HepG2 (cell line): Measurements from ENCODE around the gene ARMH1. TPM values are rescaled to one million over a fixed set of nuclear protein-coding genes. Genes with fewer than 3 reads are reported as not detected.

Experiments used
- ATF6 ChIP-seq: sonication (generic); formaldehyde crosslinking; conservative IDR thresholded peaks from 2 replicates; pipeline ENCODE4 v1.4.0; 2020; ENCODE audit warnings: missing genetic modification reagents
- ATM ChIP-seq: fragments of 450-650 bp; IDR thresholded peaks from 2 replicates; pipeline ENCODE4 v1.7.1; 2017; ENCODE audit warnings: mild to moderate bottlenecking, borderline replicate concordance
- CC2D1A ChIP-seq: sonication (generic); formaldehyde crosslinking; IDR thresholded peaks from 2 replicates; pipeline ENCODE4 v1.8.1; 2023; ENCODE audit warnings: mild to moderate bottlenecking, missing genetic modification reagents
- FOSL1 ChIP-seq: sonication (generic); formaldehyde crosslinking; IDR thresholded peaks from 2 replicates; pipeline ENCODE4 v1.9.0; 2021; ENCODE audit warnings: missing genetic modification reagents, borderline replicate concordance
- HOMEZ ChIP-seq: IDR thresholded peaks from 2 replicates; pipeline ENCODE4 v1.6.1; 2016; ENCODE audit warnings: low read depth
- ISL2 ChIP-seq: sonication (generic); formaldehyde crosslinking; IDR thresholded peaks from 2 replicates; pipeline ENCODE4 v1.5.0; 2020; ENCODE audit warnings: missing genetic modification reagents
- PHF21A ChIP-seq: sonication (generic); formaldehyde crosslinking; IDR thresholded peaks from 2 replicates; pipeline ENCODE4 v1.5.0; 2020; ENCODE audit warnings: mild to moderate bottlenecking, missing genetic modification reagents
- SETDB1 ChIP-seq: sonication (generic); formaldehyde crosslinking; IDR thresholded peaks from 2 replicates; pipeline ENCODE4 v1.5.1; 2020; ENCODE audit warnings: missing genetic modification reagents, mild to moderate bottlenecking, borderline replicate concordance
- ZFP82 ChIP-seq: sonication (generic); formaldehyde crosslinking; IDR thresholded peaks from 2 replicates; pipeline ENCODE4 v1.5.1; 2020; ENCODE audit warnings: mild to moderate bottlenecking, missing genetic modification reagents, borderline replicate concordance
- ZNF136 ChIP-seq: sonication (generic); formaldehyde crosslinking; IDR thresholded peaks from 2 replicates; pipeline ENCODE4 v1.8.1; 2022; ENCODE audit warnings: low read depth, mild to moderate bottlenecking, moderate library complexity, missing genetic modification reagents
- ZNF142 ChIP-seq: sonication (generic); formaldehyde crosslinking; IDR thresholded peaks from 2 replicates; pipeline ENCODE4 v1.4.0; 2020; ENCODE audit warnings: missing genetic modification reagents
- ZNF468 ChIP-seq: sonication (generic); formaldehyde crosslinking; IDR thresholded peaks from 2 replicates; pipeline ENCODE4 v1.8.0; 2022; ENCODE audit warnings: mild to moderate bottlenecking, moderate library complexity, missing genetic modification reagents
- ZNF607 ChIP-seq: sonication (generic); formaldehyde crosslinking; IDR thresholded peaks from 2 replicates; pipeline ENCODE4 v1.5.1; 2020; ENCODE audit warnings: missing genetic modification reagents, mild to moderate bottlenecking, borderline replicate concordance
- polyA plus RNA-seq, 8 experiments: library from polyadenylated mRNA; depleted of rRNA in 3 of 8; stranded (reverse) in 7 of 8; unstranded in 1 of 8; fragments of >200 nt; fragmentation: Illumina TruSeq in 4 of 8; extraction: Trizol in 4 of 8; gene quantifications; 2 replicates each; pipeline versions ENCODE4 v1.2.1 to v1.2.3, GENCODE V29; 2011 to 2016; ENCODE audit warnings: low read depth in 4 of 8, missing spikeins in 1 of 8, mixed read lengths in 1 of 8; ENCODE audit not compliant: insufficient read depth in 1 of 8
- total RNA-seq, 5 experiments: library from RNA; depleted of rRNA; stranded (reverse); fragments of >200 nt; fragmentation: Illumina TruSeq; extraction: Trizol; gene quantifications; 2 replicates each; pipeline ENCODE4 v1.2.3, GENCODE V29; 2016; ENCODE audit warnings: low read depth in 1 of 5

The ARMH1 gene
- total and polyA plus RNA-seq, 2 of the 13 experiments (the other 11 are each of a cell fraction or from before 2014, with no cell fraction given), result 0.69 TPM; not detected in 1

- TF ChIP-seq ZNF142 (0 out of 2 replicates have a peak, but pooled peaks have one; percentile 59), ISL2 (no peak), ZNF468 (CRISPR knock-in tag) (no peak), SETDB1 (CRISPR knock-in tag) (no peak), ATM (no peak), ZFP82 (CRISPR knock-in tag) (no peak), HOMEZ (CRISPR knock-in tag) (peak; percentile 81), ATF6 (CRISPR knock-in tag) (no peak), PHF21A (CRISPR knock-in tag) (peak; percentile 65; the same call in 1 of the 2 replicates), FOSL1 (CRISPR knock-in tag) (no peak), CC2D1A (CRISPR knock-in tag) (no peak), ZNF136 (0 out of 2 replicates have a peak, but pooled peaks have one; percentile 18), ZNF607 (CRISPR knock-in tag) (0 out of 2 replicates have a peak, but pooled peaks have one; percentile 46)
These were observed 65.0 kb downstream of the ARMH1 start, which contains the start of gene KIF2C (continued) for GRCh38 chr1:44739307-44740178.
